Activated CD8-positive, alpha-beta memory T cell treated with anti-CD3 and anti-CD28 coated beads for 36 hours (primary cell): Measurements from ENCODE around the gene GABPB2. TPM values are rescaled to one million over a fixed set of nuclear protein-coding genes. Genes with fewer than 3 reads are reported as not detected.
"Not testable (repeated sequence)": the region's sequence is repeated elsewhere in the genome, so short reads cannot be mapped to it uniquely, and the experiment has no call there.

Experiments used
- CTCF ChIA-PET: fragments of 350-600 bp; sonication (Branson Sonifier 250); formaldehyde crosslinking; loops from one replicate; lab custom pipeline; 2021; ENCODE audit warnings: antibody characterized with exemption; lab: Charles Lee
- POLR2A ChIA-PET: fragments of 350-600 bp; sonication (Branson Sonifier 250); formaldehyde crosslinking; loops from one replicate; lab custom pipeline; 2021; ENCODE audit warnings: antibody characterized with exemption; lab: Charles Lee
- total RNA-seq, 2 experiments: library from RNA; stranded (reverse); gene quantifications; one replicate each; pipeline ENCODE4 v1.2.3, GENCODE V29; 2021

GABPB2 gene
- total RNA-seq, 2 experiments from 2014 or later = 15.7 to 17.4 TPM

GRCh38 chr1:151055581-151055980 lies 15.0 kb upstream of the GABPB2 start:
- CTCF ChIA-PET = interaction anchor here (0.9 kb wide), 1 partner anchor 76 kb away, joined by 3 read pairs; no protein-coding TSS in a partner anchor
- POLR2A ChIA-PET = interaction anchor here (1.6 kb wide), 1 partner anchor 14 kb away, joined by 7 read pairs; the partner anchor contains the start of gene GABPB2

- ChIA-PET POLR2A (interaction anchor here (1.4 to 1.6 kb wide), 2 partner anchors 8 to 14 kb away, joined by 3 to 7 read pairs; partner anchors contain the start of genes C1orf56 and GABPB2), CTCF (interaction anchor here (4.5 kb wide), 1 partner anchor 15 kb away, joined by 16 read pairs; the partner anchor contains the start of gene GABPB2)
Measured at GRCh38 chr1:151056149-151056548, 14.4 kb upstream of the GABPB2 start.

GRCh38 chr1:151058692-151059091 lies 11.9 kb upstream of the GABPB2 start:
- CTCF ChIA-PET = interaction anchor here (0.5 to 4.5 kb wide), 8 partner anchors 11 to 203 kb away, joined by 3 to 16 read pairs (median 6); partner anchors contain the start of genes C1orf56, GABPB2, MINDY1 and TNFAIP8L2

GRCh38 chr1:151059109-151060006 lies 11.2 kb upstream of the GABPB2 start, which contains the start of gene CDC42SE1:
TSS of gene CDC42SE1 (minus strand) at chr1:151059622. CDS start at chr1:151055730, 3,892 bp downstream.
- ChIA-PET POLR2A (interaction anchor here (0.6 to 4.3 kb wide), 5 partner anchors 11 to 826 kb away, joined by 3 to 27 read pairs (median 11); partner anchors contain the start of genes C1orf56, GABPB2 and MINDY1), CTCF (interaction anchor here (0.6 to 4.5 kb wide), 8 partner anchors 11 to 376 kb away, joined by 3 to 16 read pairs (median 5); partner anchors contain the start of genes GABPB2, MINDY1 and TNFAIP8L2)

More at GRCh38 chr1:151058692-151059091, 11.9 kb upstream of the GABPB2 start:
- POLR2A ChIA-PET = interaction anchor here (0.6 to 4.3 kb wide), 3 partner anchors 11 to 826 kb away, joined by 9 to 27 read pairs (median 22); partner anchors contain the start of genes C1orf56 and GABPB2

GRCh38 chr1:151060007-151060656 lies 10.4 kb upstream of the GABPB2 start, which contains the start of gene MLLT11:
TSS of gene MLLT11 (plus strand) at chr1:151060397. CDS start at chr1:151067225, 6,828 bp downstream.
- ChIA-PET POLR2A (interaction anchor here (0.8 to 4.3 kb wide), 4 partner anchors 10 to 251 kb away, joined by 3 to 27 read pairs (median 16); partner anchors contain the start of genes C1orf56, GABPB2 and MINDY1), CTCF (interaction anchor here (0.6 to 4.5 kb wide), 9 partner anchors 11 to 377 kb away, joined by 3 to 16 read pairs (median 4); partner anchors contain the start of genes GABPB2 and MINDY1)

- POLR2A ChIA-PET = interaction anchor here (3.5 to 4.3 kb wide), 2 partner anchors 10 to 14 kb away, joined by 22 to 27 read pairs; partner anchors contain the start of genes C1orf56 and GABPB2
- CTCF ChIA-PET = interaction anchor here (0.6 to 4.5 kb wide), 6 partner anchors 10 to 84 kb away, joined by 3 to 16 read pairs (median 5); partner anchors contain the start of gene GABPB2
Measured at GRCh38 chr1:151060657-151061421, 9.7 kb upstream of the GABPB2 start.

- ChIA-PET CTCF (interaction anchor here (1.4 to 2.2 kb wide), 2 partner anchors 9 to 14 kb away, joined by 4 to 6 read pairs; partner anchors contain the start of genes C1orf56 and GABPB2), POLR2A (interaction anchor here (4.3 kb wide), 1 partner anchor 9 kb away, joined by 27 read pairs; the partner anchor contains the start of gene GABPB2)
Measured at GRCh38 chr1:151061704-151062103, 8.9 kb upstream of the GABPB2 start.

- POLR2A ChIA-PET = no interaction called here
Measured at GRCh38 chr1:151062741-151063371, 7.7 kb upstream of the GABPB2 start.

GRCh38 chr1:151065089-151065645 lies 5.4 kb upstream of the GABPB2 start:
- POLR2A ChIA-PET = no interaction called here
- CTCF ChIA-PET = interaction anchor here (0.6 kb wide), 1 partner anchor 17 kb away, joined by 3 read pairs; no protein-coding TSS in a partner anchor

More at GRCh38 chr1:151062741-151063371, 7.7 kb upstream of the GABPB2 start:
- CTCF ChIA-PET = interaction anchor here (1.4 to 2.2 kb wide), 2 partner anchors 8 to 15 kb away, joined by 4 to 6 read pairs; partner anchors contain the start of genes C1orf56 and GABPB2

GRCh38 chr1:151067185-151067584 lies 3.4 kb upstream of the GABPB2 start:
- POLR2A ChIA-PET = interaction anchor here (0.7 kb wide), 2 partner anchors 9 to 109 kb away, joined by 3 to 11 read pairs; no protein-coding TSS in a partner anchor
- CTCF ChIA-PET = no interaction called here

- CTCF ChIA-PET = no interaction called here
- POLR2A ChIA-PET = no interaction called here
Measured at GRCh38 chr1:151069103-151069486, 1.5 kb upstream of the GABPB2 start.

- CTCF ChIA-PET = interaction anchor here (0.5 to 3.4 kb wide), 8 partner anchors 12 to 203 kb away, joined by 3 to 13 read pairs (median 4); partner anchors contain the start of genes C1orf56 and TNFAIP8L2
- POLR2A ChIA-PET = no interaction called here
Measured at GRCh38 chr1:151072224-151072623, 1.7 kb downstream of the GABPB2 start.

- POLR2A ChIA-PET = no interaction called here
- CTCF ChIA-PET = interaction anchor here (0.6 to 1.4 kb wide), 3 partner anchors 14 to 42 kb away, joined by 3 read pairs; partner anchors contain the start of gene GABPB2
Measured at GRCh38 chr1:151085953-151086559, 15.5 kb downstream of the GABPB2 start.

- CTCF ChIA-PET = interaction anchor here (0.6 to 2.9 kb wide), 3 partner anchors 59 to 110 kb away, joined by 3 to 16 read pairs (median 3); partner anchors contain the start of gene TNFAIP8L2
- POLR2A ChIA-PET = not testable (repeated sequence)
Measured at GRCh38 chr1:151097426-151097825, 26.9 kb downstream of the GABPB2 start.

- POLR2A ChIA-PET = no interaction called here
- CTCF ChIA-PET = interaction anchor here (0.6 to 2.9 kb wide), 4 partner anchors 40 to 110 kb away, joined by 3 to 16 read pairs (median 3); partner anchors contain the start of gene TNFAIP8L2
Measured at GRCh38 chr1:151098126-151098525, 27.6 kb downstream of the GABPB2 start.

- POLR2A ChIA-PET = no interaction called here
- CTCF ChIA-PET = no interaction called here
Measured at GRCh38 chr1:151104630-151105029, 34.1 kb downstream of the GABPB2 start.
